HG03571 (cell line): ENCODE data around the gene TFDP2.
"Not testable (repeated sequence)": the region's sequence is repeated elsewhere in the genome, so short reads cannot be mapped to it uniquely, and the experiment has no call there.

Source experiments
- ATAC-seq: cut with Tn5 transposase; IDR thresholded peaks from one replicate; pipeline ENCODE4 v1.9.1; 2021; ENCODE audit not compliant: unreplicated experiment

The TFDP2 gene

DNA sequence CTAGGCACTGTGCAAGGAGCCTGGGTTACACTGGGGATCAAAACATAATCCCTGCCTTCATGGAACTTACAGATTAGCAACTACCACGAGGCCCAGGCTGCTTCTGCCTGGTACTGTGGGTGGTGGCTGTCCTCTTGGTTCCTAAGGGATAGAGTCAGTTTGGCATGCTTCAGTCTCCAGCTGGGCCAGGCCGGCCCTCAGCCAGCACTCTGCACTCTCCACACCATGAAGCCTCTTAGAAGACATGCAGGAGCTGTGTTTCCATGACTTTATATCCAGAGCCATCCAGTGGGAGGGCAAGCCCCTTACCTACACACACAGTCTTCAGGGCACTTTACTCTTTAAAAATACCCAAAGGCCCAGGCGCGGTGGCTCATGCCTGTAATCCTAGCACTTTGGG lies 218.5 kb downstream of the TFDP2 start:
- no peak for ATAC-seq

- ATAC-seq, result no peak
Observed at GRCh38 chr3:141929341-141929995, 219.9 kb downstream of the TFDP2 start.

DNA sequence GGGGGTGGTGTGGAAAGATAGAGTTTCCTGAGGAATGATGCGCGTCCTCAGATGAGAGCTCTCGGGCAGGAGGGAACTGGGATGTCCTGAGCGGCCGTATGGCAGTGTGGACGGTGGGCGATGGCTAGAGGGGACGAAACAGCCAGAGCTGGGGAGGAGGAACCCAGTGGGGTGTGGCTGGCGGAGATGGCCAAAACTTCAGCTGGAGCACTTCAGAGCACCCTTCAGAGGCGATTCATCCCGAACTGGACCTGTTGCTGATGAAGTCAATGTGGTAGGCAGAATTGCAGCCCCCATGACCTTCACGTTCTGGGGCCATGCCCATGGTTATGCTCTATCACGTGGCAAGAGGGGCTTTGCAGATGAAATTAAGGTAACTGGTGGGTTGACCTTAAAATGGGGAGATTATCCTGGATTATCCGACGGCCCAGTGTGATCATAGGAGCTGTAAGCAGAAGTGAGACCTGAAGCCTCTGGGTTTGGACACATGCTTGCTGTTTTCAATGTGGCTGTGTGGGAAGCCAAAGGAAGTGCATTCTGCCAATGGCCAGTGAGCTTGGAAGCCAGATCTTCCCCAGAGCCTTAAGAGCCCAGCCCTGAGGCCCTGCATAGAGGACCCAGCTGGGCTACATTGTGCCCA lies 220.6 kb downstream of the TFDP2 start:
- no peak for ATAC-seq

- ATAC-seq, result no peak
Observed at GRCh38 chr3:141926929-141927328, 222.4 kb downstream of the TFDP2 start.

- not testable (repeated sequence) for ATAC-seq
Observed at GRCh38 chr3:141925677-141926076, 223.7 kb downstream of the TFDP2 start.

DNA sequence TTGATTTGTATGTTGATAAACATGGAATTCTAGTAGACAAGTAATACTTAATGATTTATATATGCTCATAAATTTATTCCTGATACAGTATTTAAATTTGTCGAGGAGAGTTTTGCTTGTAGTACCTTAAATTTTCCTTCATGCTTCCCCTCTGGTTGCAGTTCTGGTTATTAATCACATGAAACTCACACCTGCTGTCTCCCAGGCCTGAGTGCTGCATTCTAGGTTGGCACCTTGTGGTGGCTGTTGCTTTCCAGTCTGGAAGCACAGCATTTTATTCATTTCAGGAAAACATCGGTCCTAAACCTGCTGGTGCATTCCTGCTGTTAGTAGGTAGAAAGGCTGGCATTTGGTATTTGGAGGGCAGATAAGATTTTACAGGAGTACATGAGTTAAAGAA lies 228.0 kb downstream of the TFDP2 start:
- no peak for ATAC-seq

DNA sequence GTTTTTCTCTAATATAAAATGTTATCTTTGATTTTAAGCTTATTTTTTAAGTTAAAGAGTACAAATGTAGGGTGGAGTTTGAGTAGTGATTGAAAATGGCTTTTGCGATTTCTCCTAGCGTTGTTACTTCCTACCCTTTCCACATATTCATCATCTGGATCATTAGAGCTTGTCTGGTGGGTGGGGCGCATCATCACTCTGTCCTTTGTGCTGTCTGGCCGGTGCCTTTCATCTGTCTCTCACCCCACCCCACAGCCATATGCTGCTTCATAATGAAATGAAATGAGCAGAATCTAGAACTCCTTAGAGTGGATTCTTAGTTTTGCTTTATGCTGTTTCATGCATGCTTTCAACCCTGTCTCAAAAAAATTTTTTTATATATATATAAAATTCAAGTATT lies 228.6 kb downstream of the TFDP2 start:
- ATAC-seq, result no peak

DNA sequence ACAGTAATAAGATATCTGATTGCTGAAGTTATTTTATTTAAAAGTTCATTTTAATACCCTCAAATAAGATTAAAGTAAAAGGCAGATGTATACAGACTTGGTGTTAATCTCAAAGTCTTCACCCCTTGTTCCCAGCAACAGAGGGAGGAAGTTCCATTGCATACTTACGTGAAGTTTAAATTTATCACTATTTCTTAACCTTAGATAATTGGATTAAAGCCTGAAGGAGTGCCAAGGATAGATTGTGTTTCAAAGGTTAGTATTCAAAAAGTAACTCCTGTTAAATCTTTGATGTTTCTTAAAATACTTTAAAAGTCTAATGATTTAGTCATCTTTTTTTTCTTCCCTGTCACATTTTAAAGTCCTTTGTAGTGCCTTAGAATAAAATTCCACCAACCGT lies 233.6 kb downstream of the TFDP2 start:
- ATAC-seq, result no peak

GRCh38 chr3:141915016-141915415 lies 234.3 kb downstream of the TFDP2 start:
- no peak for ATAC-seq

DNA sequence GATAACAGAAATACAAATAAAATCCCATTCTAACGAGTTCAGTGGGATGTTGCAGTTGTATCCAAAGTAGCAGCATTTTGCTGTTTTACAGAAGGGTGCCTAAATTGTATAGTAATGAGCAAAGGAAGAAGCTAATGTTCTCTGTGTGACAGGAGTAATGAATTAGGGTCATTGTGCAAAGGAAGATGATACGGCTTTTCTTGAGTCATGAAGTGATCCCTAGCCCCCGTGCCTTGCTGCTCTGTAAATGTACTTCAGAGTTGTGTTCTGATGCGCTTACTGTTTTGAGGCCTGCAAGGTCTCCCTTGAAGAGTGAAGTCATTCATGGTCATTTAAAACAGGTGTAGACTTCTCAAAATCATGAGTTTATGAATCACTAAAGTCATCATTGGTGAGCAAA lies 235.0 kb downstream of the TFDP2 start:
- ATAC-seq, result no peak

DNA sequence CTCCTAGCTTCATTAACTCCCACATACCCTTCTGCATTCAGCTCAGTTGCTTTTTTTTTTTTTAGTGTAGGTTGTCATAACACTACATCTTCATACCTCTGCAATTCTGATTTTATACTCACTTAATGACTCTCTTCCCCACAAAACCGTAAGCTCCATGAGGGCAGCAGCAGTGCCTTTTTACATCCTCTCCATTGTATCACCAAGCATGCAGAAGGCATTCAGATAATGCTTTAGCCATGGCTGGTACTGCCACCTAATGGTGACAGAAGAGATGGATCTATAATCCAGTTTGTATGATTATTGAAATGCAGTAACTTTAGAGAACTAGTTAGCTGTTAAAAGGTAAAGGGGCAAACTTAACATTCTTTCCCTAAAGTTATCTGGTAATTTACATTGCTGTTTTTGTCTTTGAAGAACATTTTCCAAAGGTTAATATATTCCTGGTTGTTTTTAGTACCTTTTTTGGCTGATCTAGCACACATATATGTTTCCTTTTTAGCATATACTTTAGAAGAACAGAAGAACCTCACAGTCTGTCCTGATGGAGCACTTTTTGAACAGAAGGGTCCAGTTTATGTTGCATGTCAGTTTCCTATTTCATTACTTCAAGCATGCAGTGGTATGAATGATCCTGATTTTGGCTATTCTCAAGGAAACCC lies 236.1 kb downstream of the TFDP2 start:
- ATAC-seq, result no peak

- not testable (repeated sequence) for ATAC-seq
Observed at GRCh38 chr3:141909986-141910385, 239.4 kb downstream of the TFDP2 start.

DNA sequence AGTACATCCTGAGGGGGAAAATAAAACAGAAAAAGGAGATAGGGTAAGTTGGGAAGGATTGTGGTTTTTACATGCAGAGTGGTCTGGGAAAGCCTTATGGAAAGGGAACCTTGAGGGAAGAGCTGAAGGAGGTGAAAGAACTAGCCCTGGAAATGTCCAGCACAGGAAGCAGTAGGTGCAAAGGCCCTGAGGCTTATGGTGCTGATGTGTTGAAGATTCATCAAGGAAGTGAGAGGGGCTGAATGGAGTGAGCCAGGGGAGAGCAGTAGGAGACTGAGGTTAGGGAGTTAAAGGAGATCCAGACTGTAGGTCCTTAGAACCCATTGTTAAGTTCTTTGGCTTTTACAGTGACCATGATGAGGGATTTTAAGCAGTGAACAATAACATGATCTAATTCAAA lies 239.9 kb downstream of the TFDP2 start:
- ATAC-seq, result no peak

DNA sequence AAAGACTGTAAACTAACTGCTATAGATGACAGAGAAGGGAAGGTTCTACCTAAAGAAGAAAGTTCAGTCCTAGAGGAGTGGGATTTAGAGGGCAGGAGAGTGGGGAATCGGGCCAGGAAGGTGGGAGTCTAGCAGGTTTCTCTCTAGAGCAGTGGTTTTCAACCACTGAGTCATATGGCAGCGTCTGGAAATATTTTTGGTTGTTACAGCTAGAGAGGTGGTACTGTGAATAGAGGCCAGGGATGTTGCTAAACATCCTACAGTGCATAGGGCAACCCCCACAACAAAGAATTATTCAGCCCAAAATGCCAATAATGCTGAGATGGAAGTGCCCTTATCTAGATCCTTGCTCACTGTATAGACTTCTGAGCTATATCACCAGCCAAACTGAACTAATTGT lies 244.2 kb downstream of the TFDP2 start:
- no peak for ATAC-seq

GRCh38 chr3:141904203-141904602 lies 245.1 kb downstream of the TFDP2 start:
- ATAC-seq, result no peak

DNA sequence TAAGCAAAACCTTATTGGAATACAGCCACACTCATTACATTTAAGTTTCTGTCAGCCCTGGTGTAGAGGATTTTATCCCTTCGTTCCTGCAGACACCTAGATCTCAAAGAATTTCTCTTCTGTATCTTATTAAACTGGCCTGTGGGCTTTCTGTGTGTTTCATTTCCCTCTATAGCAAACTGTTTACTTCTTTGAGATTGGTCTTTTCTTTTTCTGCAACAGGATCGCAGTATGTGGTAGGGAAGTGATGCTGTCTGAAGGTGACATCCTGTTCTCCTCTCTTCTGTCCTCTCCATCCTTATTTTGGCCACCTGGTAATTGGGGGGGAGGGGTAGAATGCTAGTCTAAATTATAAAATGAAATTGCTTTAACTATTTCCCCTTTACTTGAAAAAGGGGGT lies 247.4 kb downstream of the TFDP2 start:
- no peak for ATAC-seq

- no peak for ATAC-seq
Observed at GRCh38 chr3:141900343-141900742, 249.0 kb downstream of the TFDP2 start.

- no peak for ATAC-seq
Observed at GRCh38 chr3:141898908-141899307, 250.4 kb downstream of the TFDP2 start.

DNA sequence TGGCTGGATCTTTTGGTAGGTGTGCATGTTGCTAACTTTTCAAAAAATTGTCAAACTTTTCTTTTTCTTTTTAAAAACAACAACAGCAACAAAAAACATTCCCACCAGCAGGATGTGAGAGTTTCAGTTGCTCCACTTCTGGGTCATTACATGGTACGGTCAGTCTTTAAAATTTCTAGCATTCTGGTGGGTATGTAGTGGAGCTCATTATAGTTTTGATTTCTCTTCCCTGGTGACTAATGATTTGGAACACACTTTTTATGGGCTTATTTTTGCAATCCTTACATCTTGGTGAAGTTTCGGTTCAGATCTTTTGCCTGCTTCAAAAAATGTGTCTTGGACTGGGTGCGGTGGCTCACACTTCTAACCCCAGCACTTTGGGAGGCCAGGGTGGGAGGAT lies 253.6 kb downstream of the TFDP2 start:
- ATAC-seq, result no peak

DNA sequence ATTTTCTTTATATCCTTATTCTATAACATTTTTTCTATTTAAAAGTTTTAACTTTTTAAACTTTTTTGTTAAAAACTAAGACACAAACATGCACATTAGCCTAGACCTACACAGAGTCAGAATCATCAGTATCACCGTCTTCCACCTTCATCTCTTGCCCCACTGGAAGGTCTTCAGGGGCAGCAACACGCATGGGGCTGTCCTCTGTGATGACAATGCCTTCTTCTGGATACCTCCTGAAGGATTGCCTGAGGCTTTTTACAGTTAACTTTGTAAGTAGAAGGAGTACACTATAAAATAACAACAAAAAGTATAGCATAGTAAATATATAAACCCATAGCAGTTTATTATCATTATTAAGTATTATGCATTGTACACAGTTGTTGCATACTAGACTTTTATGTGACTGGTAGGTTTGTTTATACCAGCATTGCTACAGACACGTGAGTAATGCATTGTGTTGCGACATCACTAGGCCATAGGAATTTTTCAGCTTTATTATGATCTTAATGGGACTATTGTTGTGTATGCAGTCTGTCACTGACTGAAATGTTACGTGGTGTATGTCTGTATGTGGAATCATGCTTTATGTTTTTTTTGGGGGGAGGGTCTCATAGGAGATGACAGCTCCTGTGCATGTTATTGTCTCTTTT lies 254.7 kb downstream of the TFDP2 start:
- no peak for ATAC-seq
